ENCODE data around the gene RNF10. TPM values are rescaled to one million over a fixed set of nuclear protein-coding genes. Genes with fewer than 3 reads are reported as not detected.

The RNF10 gene
- total RNA-seq, 4 donors from 2014 or later = 147 to 314 (median 180) TPM

GRCh38 chr12:120571299-120571698 lies 37.1 kb downstream of the RNF10 start:
- no peak for TF ChIP-seq CTCF (IDR thresholded peaks at IDR 0.05; ENCODE audit: low read depth)

GRCh38 chr12:120573560-120573959 lies 39.4 kb downstream of the RNF10 start:
- no peak for TF ChIP-seq CTCF (IDR thresholded peaks at IDR 0.05; ENCODE audit: low read depth)

DNA sequence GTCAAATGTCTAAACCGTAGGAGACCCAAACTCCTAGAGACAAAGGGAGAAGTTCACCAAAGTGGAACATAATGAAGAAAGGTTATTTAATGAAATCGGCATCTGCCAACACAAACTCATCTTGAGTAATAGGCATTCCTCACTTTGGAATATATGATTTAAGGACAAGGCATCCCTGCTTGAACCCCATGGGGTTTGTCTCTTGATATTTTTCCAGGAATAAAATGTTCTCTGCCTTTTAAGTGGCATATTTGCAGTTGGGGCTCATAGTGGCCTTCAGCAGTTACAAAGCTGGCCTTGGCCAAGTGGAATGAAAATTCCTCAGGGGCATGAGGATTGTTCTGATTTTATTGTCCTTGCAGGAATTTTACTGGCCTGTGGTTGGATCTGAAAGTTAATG lies 40.0 kb downstream of the RNF10 start:
- TF ChIP-seq CTCF (IDR thresholded peaks at IDR 0.05; ENCODE audit: low read depth) = no peak

- TF ChIP-seq CTCF (IDR thresholded peaks at IDR 0.05; ENCODE audit: low read depth) = no peak
Measured at GRCh38 chr12:120579179-120579578, 45.0 kb downstream of the RNF10 start.

DNA sequence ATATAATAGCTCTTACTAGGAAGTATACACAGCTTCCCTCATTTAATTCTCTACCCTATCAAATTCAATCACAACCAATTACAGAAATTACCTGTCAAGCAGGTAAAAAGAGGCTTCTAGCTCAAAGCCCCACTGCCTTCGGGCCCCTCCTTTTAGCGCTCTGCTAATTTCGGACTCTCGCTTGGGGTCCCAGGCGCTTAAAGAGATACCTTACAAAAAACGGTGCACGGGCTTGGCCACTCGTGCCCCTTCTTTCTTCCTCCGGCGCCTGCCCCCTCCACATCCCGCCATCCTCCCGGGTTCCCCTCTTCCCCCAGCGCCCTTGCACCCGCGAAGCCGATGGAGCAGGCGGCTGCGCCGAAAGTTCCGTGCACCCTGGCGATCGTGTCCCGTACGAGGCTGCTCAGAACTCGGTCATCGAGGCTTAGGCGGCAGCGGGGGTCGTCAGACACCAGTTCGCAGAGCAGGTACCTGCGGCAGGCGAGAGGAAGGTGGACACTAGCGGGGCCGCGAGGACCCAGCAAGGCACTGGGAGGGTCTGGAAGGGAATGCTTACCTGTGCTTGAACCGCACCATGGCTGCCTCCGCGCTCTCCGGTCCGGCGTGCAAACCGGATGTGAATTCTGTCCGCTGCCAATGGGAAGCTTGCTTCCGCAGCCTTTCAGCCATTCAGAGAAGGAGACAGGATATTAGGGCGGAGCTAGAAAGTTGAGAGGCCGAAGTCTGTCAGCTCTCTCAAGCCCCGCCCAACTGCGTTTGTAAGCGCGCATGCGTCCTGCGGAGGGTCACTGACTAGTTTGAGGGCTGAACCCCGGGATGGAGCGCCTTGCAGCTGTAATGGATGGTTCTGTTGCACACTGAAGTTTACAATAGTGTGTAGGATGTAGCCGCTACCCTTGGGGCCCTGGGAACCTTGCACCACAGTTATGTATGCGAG lies 46.9 kb downstream of the RNF10 start, which contains the start of gene POP5:
Gene POP5 (minus strand): TSS at position 616 of the 937 bp plus-strand sequence. CDS start 40 bp downstream, at position 576.
- TF ChIP-seq CTCF (IDR thresholded peaks at IDR 0.05; ENCODE audit: low read depth) = no peak

DNA sequence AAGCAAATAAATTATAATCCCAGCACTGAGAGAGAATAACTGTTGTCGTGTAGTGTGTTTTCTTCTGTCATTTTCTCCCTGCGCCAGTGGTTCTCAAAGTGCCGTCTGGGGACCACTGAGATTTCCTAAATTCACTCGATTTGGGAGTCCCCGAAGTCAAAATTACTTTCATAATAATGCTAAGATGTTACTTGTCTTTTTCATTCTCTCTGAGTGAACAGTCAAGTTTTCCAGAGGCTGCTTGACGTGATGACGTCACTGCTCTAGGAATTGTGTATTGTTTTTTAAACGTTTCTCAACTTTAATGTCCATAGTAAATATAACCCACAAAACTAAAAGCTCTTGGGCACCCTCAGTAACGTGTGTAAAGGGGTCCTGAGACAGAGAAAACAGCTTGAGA lies 47.8 kb downstream of the RNF10 start:
- TF ChIP-seq CTCF (IDR thresholded peaks at IDR 0.05; ENCODE audit: low read depth) = no peak

DNA sequence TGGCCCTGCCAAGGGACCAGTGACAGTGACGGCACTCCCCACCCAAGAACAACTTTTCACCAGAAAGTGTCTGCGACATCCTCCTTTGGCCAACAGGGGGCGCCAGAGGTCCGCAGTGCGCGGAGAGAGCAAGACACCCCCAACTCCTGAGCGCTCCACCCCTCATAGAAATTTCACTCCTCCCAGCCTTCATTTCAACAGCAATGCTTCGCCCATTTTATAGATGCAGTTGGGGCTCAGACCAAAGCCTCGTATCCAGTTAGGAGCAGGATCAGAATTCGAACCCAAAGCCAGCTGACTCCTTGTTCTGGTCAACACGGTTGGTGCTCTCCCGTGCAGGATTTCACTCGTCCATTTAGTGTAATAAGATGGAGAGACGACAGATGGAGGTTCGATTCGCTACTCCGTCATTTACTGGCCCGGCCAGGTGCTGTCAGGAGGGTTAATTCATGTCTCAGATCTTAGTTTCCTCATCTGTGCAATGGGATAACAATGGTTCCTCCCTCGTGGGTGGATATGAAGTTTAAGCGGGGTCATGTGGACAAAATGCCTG lies 49.4 kb downstream of the RNF10 start:
- TF ChIP-seq CTCF (IDR thresholded peaks at IDR 0.05; ENCODE audit: low read depth) = no peak

All from subcutaneous adipose tissue (tissue), 4 donors.